GM12891 (cell line): Measurements from ENCODE around the gene CBFB.

ENCODE experiments used
- POLR2A ChIP-seq: IDR thresholded peaks from 2 replicates; pipeline ENCODE4 v1.6.1; 2011; ENCODE audit warnings: low read depth, low read length, control low read depth
- POLR2AphosphoS5 ChIP-seq: IDR thresholded peaks from 2 replicates; pipeline ENCODE4 v1.6.1; 2011; ENCODE audit warnings: low read depth, low read length, control low read depth
- POU2F2 ChIP-seq: IDR thresholded peaks from 2 replicates; pipeline ENCODE4 v1.6.1; 2011; ENCODE audit warnings: low read depth, mild to moderate bottlenecking, control low read depth, low read length, moderate library complexity

DNA sequence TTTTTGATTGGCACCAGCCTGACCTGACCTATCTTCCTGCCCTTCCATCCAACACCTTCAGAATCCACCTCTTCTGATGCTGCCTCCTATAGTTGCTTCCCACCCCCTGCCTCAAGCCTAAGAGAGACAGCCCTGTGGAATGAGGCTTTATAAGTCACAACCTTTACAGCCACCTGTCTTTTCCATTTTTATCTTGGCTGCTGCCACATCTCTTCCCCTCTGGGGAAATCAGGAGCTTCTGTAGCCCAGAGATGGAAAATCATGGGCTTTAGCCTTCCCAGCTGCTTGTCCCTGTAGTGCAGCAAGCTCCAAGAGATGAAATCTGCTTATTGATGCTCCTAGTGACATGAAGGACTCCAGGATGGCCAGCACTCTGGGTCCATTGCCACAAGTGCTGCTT, 99.5 kb downstream of the CBFB start:
- no peak for TF ChIP-seq POLR2A
- TF ChIP-seq POU2F2 = no peak
- no peak for TF ChIP-seq POLR2AphosphoS5
